H1 (cell line): Measurements from ENCODE around the gene TBX21. TPM values are rescaled to one million over a fixed set of nuclear protein-coding genes. Genes with fewer than 3 reads are reported as not detected.

Experiments
- CHD7 ChIP-seq: fragments of 300-600 bp; sonication (generic); IDR thresholded peaks from 2 replicates; pipeline ENCODE4 v1.7.1; 2012; ENCODE audit warnings: low read length, moderate library complexity, mild to moderate bottlenecking, inconsistent platforms; ENCODE audit not compliant: insufficient replicate concordance
- PHF8 ChIP-seq: fragments of 200-600 bp; sonication (generic); conservative IDR thresholded peaks from 2 replicates; pipeline ENCODE4 v1.7.1; 2012; ENCODE audit warnings: low read depth, mild to moderate bottlenecking, inconsistent platforms, low read length, moderate library complexity
- YY1 ChIP-seq: IDR thresholded peaks from 2 replicates; pipeline ENCODE4 v1.6.1; 2011; ENCODE audit warnings: low read depth, mild to moderate bottlenecking, low read length
- polyA plus RNA-seq, 7 experiments: library from polyadenylated mRNA; depleted of rRNA in 3 of 7; stranded (reverse) in 5 of 7; unstranded in 2 of 7; fragments of >200 nt in 5 of 7; fragments of 200-250 nt in 2 of 7; gene quantifications; 1 replicate in 5 of 7; 2 replicates in 1 of 7; 4 replicates in 1 of 7; pipeline versions ENCODE4 v1.2.1 to v1.2.3, GENCODE V29; 2011 to 2013; ENCODE audit warnings: missing spikeins in 2 of 7, mixed read lengths in 2 of 7
- total RNA-seq: library from RNA; stranded (reverse); fragmentation: NEBNext Ultra II Directional; extraction: Animal tissue kit (Norgen Biotek cat#: 25700); gene quantifications from 2 replicates; pipeline ENCODE4 v1.2.1, GENCODE V29; 2021

TBX21 gene
- total and polyA plus RNA-seq, 2 of the 8 experiments (the other 6 are each of a cell fraction or from before 2014, with no cell fraction given) = not detected

- TF ChIP-seq CHD7 = no peak
- no peak for TF ChIP-seq PHF8
- TF ChIP-seq YY1 = no peak
- TF ChIP-seq, all 59 proteins: peak for 0
Observed at GRCh38 chr17:47781397-47781796, 48.4 kb downstream of the TBX21 start (continued).
